Measurements from ENCODE around the gene JTB. TPM values are rescaled to one million over a fixed set of nuclear protein-coding genes. Genes with fewer than 3 reads are reported as not detected.

The JTB gene
- total and polyA plus RNA-seq, 9 of the 15 experiments (the other 6 are each of a cell fraction or from before 2014, with no cell fraction given): 24.7 to 308 (median 151) TPM

DNA sequence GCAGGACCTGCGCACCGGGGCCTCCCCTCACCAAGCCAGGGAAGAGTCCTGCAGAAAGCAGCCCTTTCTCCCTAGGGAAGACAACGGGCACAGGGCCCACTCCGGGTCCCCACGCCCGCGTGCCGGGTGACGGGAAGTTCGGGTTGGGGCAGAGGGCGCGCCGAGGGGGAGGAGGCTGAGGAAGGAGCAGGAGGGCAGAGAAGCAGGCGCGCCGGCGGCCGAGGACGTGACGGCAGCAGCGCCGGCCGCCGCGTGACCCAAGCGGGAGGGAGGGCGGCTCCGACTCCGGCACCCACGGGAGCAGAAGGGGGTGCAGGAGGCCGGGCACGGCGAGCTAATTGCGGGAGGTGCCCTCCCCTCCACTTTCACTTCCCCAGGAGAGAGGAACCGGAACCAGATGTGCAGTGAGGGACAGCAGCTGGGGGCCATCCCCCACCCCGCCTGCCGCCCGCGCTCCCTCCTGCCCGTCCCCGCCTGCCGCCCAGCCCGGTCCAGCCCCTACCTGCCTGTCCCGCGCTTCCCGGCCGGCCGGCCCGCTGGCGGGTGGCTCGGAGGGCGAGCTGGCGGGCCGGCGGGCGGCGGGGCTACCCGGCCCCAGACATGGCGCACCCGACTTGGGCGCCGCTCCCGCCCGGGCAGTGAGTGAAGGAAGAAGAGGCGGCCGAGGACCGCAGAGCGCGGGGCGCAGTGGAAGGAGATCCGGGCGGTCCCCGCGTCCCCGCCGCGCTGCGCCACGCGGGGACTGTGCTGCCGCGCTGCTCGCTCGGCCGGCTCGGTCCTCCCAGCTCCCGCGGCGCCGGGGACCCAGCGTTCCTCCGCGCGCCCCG, 31.5 kb downstream of the JTB start (continued):
- TF ChIP-seq MLX (CRISPR knock-in tag; conservative IDR thresholded peaks at IDR 0.05) (0 out of 4 replicates have a peak, but pooled peaks of 1 of the 2 experiments have one; percentile 61), THAP12 (CRISPR knock-in tag; IDR thresholded peaks at IDR 0.05) (peak; percentile 12; the same call in 1 of the 2 replicates), ZNF695 (CRISPR knock-in tag; IDR thresholded peaks at IDR 0.05) (no peak), MYC (IDR thresholded peaks at IDR 0.05; ENCODE audit: low read depth, low read length) (peak; percentile 64), MYC (CRISPR knock-in tag; IDR thresholded peaks at IDR 0.05; ENCODE audit: borderline replicate concordance, low read depth) (no peak; the same call in 1 of the 2 replicates), TBP (optimal IDR thresholded peaks at IDR 0.05; ENCODE audit: low read depth, low read length) (no peak), VEZF1 (CRISPR knock-in tag; IDR thresholded peaks at IDR 0.05) (peak; percentile 87), ZBTB7A (IDR thresholded peaks at IDR 0.05; ENCODE audit: borderline replicate concordance, control insufficient read depth, low read depth, low read length) (no peak), ZC3H4 (CRISPR knock-in tag; IDR thresholded peaks at IDR 0.05; ENCODE audit: borderline replicate concordance) (no peak), PKNOX1 (IDR thresholded peaks at IDR 0.05) (peak; percentile 47), NR2C1 (IDR thresholded peaks at IDR 0.05) (no peak), NR2C1 (tag; IDR thresholded peaks at IDR 0.05) (0 out of 2 replicates have a peak, but pooled peaks have one; percentile 26), ZNF232 (CRISPR knock-in tag; IDR thresholded peaks at IDR 0.05) (0 out of 2 replicates have a peak, but pooled peaks have one; percentile 17), GABPA (tag; conservative IDR thresholded peaks at IDR 0.05; ENCODE audit: low read depth) (peak; percentile 89), ZNF589 (CRISPR knock-in tag; IDR thresholded peaks at IDR 0.05; ENCODE audit: low read depth) (peak; percentile 67; the same call in 1 of the 2 replicates)
- TF ChIP-seq, protein P1, sequence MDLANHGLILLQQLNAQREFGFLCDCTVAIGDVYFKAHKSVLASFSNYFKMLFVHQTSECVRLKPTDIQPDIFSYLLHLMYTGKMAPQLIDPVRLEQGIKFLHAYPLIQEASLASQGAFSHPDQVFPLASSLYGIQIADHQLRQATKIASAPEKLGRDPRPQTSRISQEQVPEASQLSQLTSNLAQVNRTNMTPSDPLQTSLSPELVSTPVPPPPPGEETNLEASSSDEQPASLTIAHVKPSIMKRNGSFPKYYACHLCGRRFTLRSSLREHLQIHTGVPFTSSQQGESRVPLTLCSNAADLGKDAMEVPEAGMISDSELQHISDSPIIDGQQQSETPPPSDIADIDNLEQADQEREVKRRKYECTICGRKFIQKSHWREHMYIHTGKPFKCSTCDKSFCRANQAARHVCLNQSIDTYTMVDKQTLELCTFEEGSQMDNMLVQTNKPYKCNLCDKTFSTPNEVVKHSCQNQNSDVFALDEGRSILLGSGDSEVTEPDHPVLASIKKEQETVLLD (IDR thresholded peaks at IDR 0.05): 0 out of 2 replicates have a peak, but pooled peaks have one; percentile 7
- TF ChIP-seq, protein P2, sequence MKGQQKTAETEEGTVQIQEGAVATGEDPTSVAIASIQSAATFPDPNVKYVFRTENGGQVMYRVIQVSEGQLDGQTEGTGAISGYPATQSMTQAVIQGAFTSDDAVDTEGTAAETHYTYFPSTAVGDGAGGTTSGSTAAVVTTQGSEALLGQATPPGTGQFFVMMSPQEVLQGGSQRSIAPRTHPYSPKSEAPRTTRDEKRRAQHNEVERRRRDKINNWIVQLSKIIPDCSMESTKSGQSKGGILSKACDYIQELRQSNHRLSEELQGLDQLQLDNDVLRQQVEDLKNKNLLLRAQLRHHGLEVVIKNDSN (CRISPR knock-in tag; IDR thresholded peaks at IDR 0.05): peak; percentile 79
